GM12878 (cell line): ENCODE measurements around the gene TRAP1. TPM values are rescaled to one million over a fixed set of nuclear protein-coding genes. Genes with fewer than 3 reads are reported as not detected.

ENCODE experiments used
- ATAC-seq: fragments of 200-7000 bp; cut with Tn5 transposase; 3 replicates; pipeline ENCODE4 v1.9.1; 2020; ENCODE audit warnings: mild to moderate bottlenecking, moderate library complexity
- BruUV-seq: library from RNA; stranded (reverse); fragments of 400-500 nt; replicated peaks from 2 replicates; lab custom pipeline; 2021; lab: Mats Ljungman, UMichigan
- CTCF ChIA-PET: fragments of 300-600 bp; sonication (Branson Sonifier 250); formaldehyde crosslinking; extraction: SDS; loops from one replicate; lab custom pipeline; 2021; ENCODE audit warnings: inconsistent platforms; lab: Yijun Ruan, JAX
- POLR2A ChIA-PET: fragments of 350-600 bp; formaldehyde crosslinking; extraction: SDS; loops from one replicate; lab custom pipeline; 2021; ENCODE audit warnings: inconsistent platforms; lab: Charles Lee
- RAD21 ChIA-PET: fragments of 300-600 bp; sonication (Branson Sonifier 250); formaldehyde crosslinking; loops from one replicate; lab custom pipeline; 2023; ENCODE audit warnings: antibody characterized with exemption; ENCODE audit not compliant: unreplicated experiment; lab: Charles Lee
- SMC1A ChIA-PET: fragments of 300-600 bp; sonication (Branson Sonifier 250); formaldehyde crosslinking; loops from one replicate; lab custom pipeline; 2023; ENCODE audit not compliant: unreplicated experiment, uncharacterized antibody; lab: Charles Lee
- DNase-seq: peaks from one replicate; pipeline ENCODE4 v3.0.0-alpha.2; 2011; ENCODE audit warnings: low read depth, low spot score
- FAIRE-seq: peaks from 3 replicates; lab custom pipeline; 2011; peaks lifted over from hg19 to GRCh38; lab: Jason Lieb, UNC
- H2AFZ ChIP-seq: 2 replicates; pipeline ENCODE4 v1.6.0; 2011; ENCODE audit warnings: low read depth, low read length, control low read depth; ENCODE audit not compliant: control insufficient read depth
- H3K27ac ChIP-seq: 2 replicates; pipeline ENCODE4 v1.5.1; 2011; ENCODE audit warnings: control low read depth; ENCODE audit not compliant: control insufficient read depth, insufficient read depth
- H3K27me3 ChIP-seq, 2 experiments: replicated peaks in 1 of 2; 2 replicates each; pipeline versions ENCODE4 v1.6.0 to v1.6.1; 2011; ENCODE audit warnings: low read length in 1 of 2; ENCODE audit not compliant: control insufficient read depth in 2 of 2, insufficient read depth in 2 of 2
- H3K36me3 ChIP-seq, 2 experiments: 2 replicates each; pipeline ENCODE4 v1.5.1; 2011; ENCODE audit warnings: low read length in 1 of 2; ENCODE audit not compliant: control insufficient read depth in 2 of 2, insufficient read depth in 2 of 2
- H3K4me1 ChIP-seq: 2 replicates; pipeline ENCODE4 v1.6.1; 2011; ENCODE audit warnings: mild to moderate bottlenecking, low read length, moderate library complexity, mixed read lengths; ENCODE audit not compliant: control insufficient read depth, insufficient read depth
- H3K4me2 ChIP-seq: 2 replicates; pipeline ENCODE4 v1.6.0; 2011; ENCODE audit warnings: control low read depth; ENCODE audit not compliant: control insufficient read depth, insufficient read depth
- H3K4me3 ChIP-seq: fragments of 200-600 bp; sonication (generic); 2 replicates; pipeline ENCODE4 v1.5.1; 2016
- H3K79me2 ChIP-seq: 2 replicates; pipeline ENCODE4 v1.6.0; 2011; ENCODE audit warnings: low read length; ENCODE audit not compliant: control insufficient read depth, insufficient read depth
- H3K9ac ChIP-seq: 2 replicates; pipeline ENCODE4 v1.8.0; 2011; ENCODE audit warnings: low read length, control low read depth, mixed read lengths; ENCODE audit not compliant: control insufficient read depth, insufficient read depth
- H3K9me3 ChIP-seq: replicated peaks from 3 replicates; pipeline ENCODE4 v1.5.1; 2011; ENCODE audit warnings: mild to moderate bottlenecking, low read length; ENCODE audit not compliant: control insufficient read depth, insufficient read depth
- H4K20me1 ChIP-seq: 2 replicates; pipeline ENCODE4 v1.6.0; 2011; ENCODE audit not compliant: control insufficient read depth, insufficient read depth
- BHLHE40 ChIP-seq, 2 experiments: fragments of 450-650 bp in 1 of 2; IDR thresholded peaks; 2 replicates each; pipeline ENCODE4 v1.6.1; 2011 to 2017; ENCODE audit warnings: low read depth in 2 of 2, borderline replicate concordance in 1 of 2, improper control_type of control experiment in 1 of 2, low read length in 1 of 2, mild to moderate bottlenecking in 1 of 2
- CBX3 ChIP-seq: fragments of 200-600 bp; sonication (generic); IDR thresholded peaks from 2 replicates; pipeline ENCODE4 v1.6.1; 2016; ENCODE audit warnings: low read depth, borderline replicate concordance
- DPF2 ChIP-seq: fragments of 450-650 bp; IDR thresholded peaks from 2 replicates; pipeline ENCODE4 v1.6.1; 2017; ENCODE audit warnings: mild to moderate bottlenecking
- EGR1 ChIP-seq, 2 experiments: IDR thresholded peaks; 1 replicate in 1 of 2; 2 replicates in 1 of 2; pipeline ENCODE4 v1.6.1; 2011 to 2012; ENCODE audit warnings: low read depth in 2 of 2, low read length in 2 of 2, borderline replicate concordance in 1 of 2, mild to moderate bottlenecking in 1 of 2, moderate library complexity in 1 of 2
- ELK1 ChIP-seq: IDR thresholded peaks from 2 replicates; pipeline ENCODE4 v1.6.1; 2012; ENCODE audit warnings: low read depth, low read length, improper control_type of control experiment
- EZH2 ChIP-seq: IDR thresholded peaks from 2 replicates; pipeline ENCODE4 v1.6.1; 2012; ENCODE audit warnings: low read depth, mild to moderate bottlenecking, control low read depth, inconsistent platforms, low read length, borderline replicate concordance; ENCODE audit not compliant: control insufficient read depth
- FOXK2 ChIP-seq: fragments of 450-650 bp; IDR thresholded peaks from 2 replicates; pipeline ENCODE4 v1.6.1; 2017; ENCODE audit warnings: mild to moderate bottlenecking, moderate library complexity
- MAX ChIP-seq: IDR thresholded peaks from 2 replicates; pipeline ENCODE4 v1.6.1; 2012; ENCODE audit warnings: low read depth, low read length, improper control_type of control experiment
- MYB ChIP-seq: fragments of 150-350 bp; IDR thresholded peaks from 2 replicates; pipeline ENCODE4 v1.6.1; 2014; ENCODE audit warnings: mild to moderate bottlenecking, low read depth, low read length, borderline replicate concordance
- NR2C1 ChIP-seq: fragments of 450-650 bp; IDR thresholded peaks from 2 replicates; pipeline ENCODE4 v1.6.1; 2017; ENCODE audit warnings: antibody characterized with exemption, mild to moderate bottlenecking, moderate library complexity
- POLR2AphosphoS2 ChIP-seq: IDR thresholded peaks from 2 replicates; pipeline ENCODE4 v1.6.1; 2011; ENCODE audit warnings: low read depth, mild to moderate bottlenecking, low read length, improper control_type of control experiment, moderate library complexity
- SMAD5 ChIP-seq: IDR thresholded peaks from 2 replicates; pipeline ENCODE4 v1.6.1; 2016; ENCODE audit warnings: antibody characterized with exemption, low read depth
- ZBTB4 ChIP-seq: fragments of 450-650 bp; formaldehyde crosslinking; IDR thresholded peaks from 2 replicates; pipeline ENCODE4 v1.4.0; 2022; ENCODE audit warnings: mild to moderate bottlenecking, moderate library complexity
- ZNF384 ChIP-seq: IDR thresholded peaks from 2 replicates; pipeline ENCODE4 v1.6.1; 2012; ENCODE audit warnings: low read depth, mild to moderate bottlenecking, low read length, improper control_type of control experiment, borderline replicate concordance
- ZNF592 ChIP-seq: fragments of 450-650 bp; IDR thresholded peaks from 2 replicates; pipeline ENCODE4 v1.6.1; 2017; ENCODE audit warnings: mild to moderate bottlenecking, moderate library complexity
- WGBS: methylation state at CpG from one replicate; pipeline ENCODE4 v1.1.6; 2016; ENCODE audit warnings: low lambda C conversion rate; ENCODE audit not compliant: insufficient replicate concordance, insufficient coverage; ENCODE audit errors: missing lambda C conversion rate; 5-methylcytosine and 5-hydroxymethylcytosine counted together
- in situ Hi-C: fragments of 300-500 bp; cut with MboI; formaldehyde crosslinking; loops from 9 replicates; pipeline ENCODE4 v1.14.3; 2018; ENCODE audit warnings: mixed read lengths
- intact Hi-C: fragments of 100-400 bp; cut with micrococcal nuclease; formaldehyde crosslinking; loops from one replicate; pipeline ENCODE4 v1.14.2; 2022; ENCODE audit not compliant: unreplicated experiment
- polyA plus RNA-seq, 11 experiments: library from polyadenylated mRNA; depleted of rRNA in 4 of 11; unstranded in 6 of 11; stranded (reverse) in 5 of 11; fragments of >200 nt; fragmentation: Nextera tagmentation in 4 of 11; fragmentation: Illumina TruSeq in 1 of 11; extraction: Ambion mirVana in 4 of 11; extraction: Trizol in 1 of 11; gene quantifications; 1 replicate in 1 of 11; 2 replicates in 10 of 11; pipeline versions ENCODE4 v1.2.1 to v1.2.3, GENCODE V29; 2011 to 2016; ENCODE audit warnings: inconsistent platforms in 2 of 11, missing spikeins in 2 of 11, low read depth in 1 of 11
- total RNA-seq, 4 experiments: library from RNA; depleted of rRNA in 3 of 4; stranded (reverse); fragments of >200 nt in 3 of 4; fragmentation: Illumina TruSeq in 1 of 4; extraction: Trizol in 1 of 4; gene quantifications; 2 replicates each; pipeline versions ENCODE4 v1.2.1 to v1.2.3, GENCODE V29; 2013 to 2021

TRAP1 gene
- total and polyA plus RNA-seq, 10 of the 15 experiments (the other 5 are each of a cell fraction or from before 2014, with no cell fraction given): 16.3 to 442 (median 241) TPM

- no peak overlapping the region for H3K27ac ChIP-seq
- H2AFZ ChIP-seq: no peak overlapping the region
- no peak overlapping the region for H3K4me2 ChIP-seq
- H3K36me3 ChIP-seq: peaks cover 21 to 27% of the 10 kb centered on the region in 2 experiments; a peak in 3 of 4 replicates
- BruUV-seq: no TSS peak
- intact Hi-C loops: no loop called here
- CTCF ChIA-PET: no interaction called here
- no peaks in the 10 kb centered on the region for H3K9me3 ChIP-seq
- no peaks in the 10 kb centered on the region for H3K27me3 ChIP-seq
- no peak overlapping the region for H3K9ac ChIP-seq
- H3K79me2 ChIP-seq: no peaks in the 10 kb centered on the region
- in situ Hi-C loops: no loop called here
- RAD21 ChIA-PET: no interaction called here
- ATAC-seq: no peak
- no peak for FAIRE-seq
- no peak for DNase-seq
- no peak overlapping the region for H3K4me3 ChIP-seq
- 98% methylated on average over 11 of the region's 11 CpGs for WGBS
- SMC1A ChIA-PET: no interaction called here
- no peaks in the 10 kb centered on the region for H3K4me1 ChIP-seq
- no peaks in the 10 kb centered on the region for H4K20me1 ChIP-seq
- POLR2A ChIA-PET: no interaction called here
- TF ChIP-seq SMAD5 (no peak), ZNF384 (no peak), BHLHE40 (IDR thresholded peaks at IDR 0.05; ENCODE audit: borderline replicate concordance in 1 of 2, low read depth in 2 of 2, low read length in 1 of 2) (no peak), MYB (no peak), NR2C1 (no peak), ZNF592 (no peak), DPF2 (no peak), MAX (no peak), POLR2AphosphoS2 (no peak), EZH2 (no peak), FOXK2 (no peak), ELK1 (no peak), EGR1 (IDR thresholded peaks at IDR 0.05; ENCODE audit: borderline replicate concordance in 1 of 2, low read depth in 2 of 2, low read length in 2 of 2) (no peak), CBX3 (no peak), ZBTB4 (no peak)
Measured at GRCh38 chr16:3668626-3669025, 48.7 kb downstream of the TRAP1 start.
